ENCODE measurements around the gene ATF1.

DNA sequence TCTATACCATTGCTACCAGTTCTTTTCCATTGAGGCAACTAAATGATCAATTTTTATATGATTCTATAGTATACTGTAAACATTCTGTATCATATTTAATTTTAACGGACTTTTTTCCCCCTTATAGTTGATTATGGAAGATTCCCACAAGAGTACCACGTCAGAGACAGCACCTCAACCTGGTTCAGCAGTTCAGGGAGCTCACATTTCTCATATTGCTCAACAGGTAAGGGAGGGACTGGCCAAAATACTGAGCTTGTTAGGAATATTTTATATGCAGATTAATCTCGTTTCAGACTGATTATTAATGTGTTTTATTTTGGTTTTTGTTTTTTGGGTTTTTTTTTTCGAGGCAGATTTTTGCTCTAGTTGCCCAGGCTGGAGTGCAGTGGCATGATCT, 16.1 kb downstream of the ATF1 start:
- TF ChIP-seq, protein P1, sequence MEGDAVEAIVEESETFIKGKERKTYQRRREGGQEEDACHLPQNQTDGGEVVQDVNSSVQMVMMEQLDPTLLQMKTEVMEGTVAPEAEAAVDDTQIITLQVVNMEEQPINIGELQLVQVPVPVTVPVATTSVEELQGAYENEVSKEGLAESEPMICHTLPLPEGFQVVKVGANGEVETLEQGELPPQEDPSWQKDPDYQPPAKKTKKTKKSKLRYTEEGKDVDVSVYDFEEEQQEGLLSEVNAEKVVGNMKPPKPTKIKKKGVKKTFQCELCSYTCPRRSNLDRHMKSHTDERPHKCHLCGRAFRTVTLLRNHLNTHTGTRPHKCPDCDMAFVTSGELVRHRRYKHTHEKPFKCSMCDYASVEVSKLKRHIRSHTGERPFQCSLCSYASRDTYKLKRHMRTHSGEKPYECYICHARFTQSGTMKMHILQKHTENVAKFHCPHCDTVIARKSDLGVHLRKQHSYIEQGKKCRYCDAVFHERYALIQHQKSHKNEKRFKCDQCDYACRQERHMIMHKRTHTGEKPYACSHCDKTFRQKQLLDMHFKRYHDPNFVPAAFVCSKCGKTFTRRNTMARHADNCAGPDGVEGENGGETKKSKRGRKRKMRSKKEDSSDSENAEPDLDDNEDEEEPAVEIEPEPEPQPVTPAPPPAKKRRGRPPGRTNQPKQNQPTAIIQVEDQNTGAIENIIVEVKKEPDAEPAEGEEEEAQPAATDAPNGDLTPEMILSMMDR (IDR thresholded peaks at IDR 0.05): no peak
- TF ChIP-seq POLR2A (IDR thresholded peaks at IDR 0.05): no peak
